Neural progenitor cell (in vitro differentiated cells): ENCODE results near the gene TNFRSF6B.

Source experiments
- CTCF ChIP-seq: fragments of 200-600 bp; sonication (generic); IDR thresholded peaks from 2 replicates; pipeline ENCODE4 v1.5.1; 2017; ENCODE audit warnings: antibody characterized with exemption, mild to moderate bottlenecking
- EZH2 ChIP-seq: fragments of 200-600 bp; sonication (generic); IDR thresholded peaks from 2 replicates; pipeline ENCODE4 v1.6.1; 2017; ENCODE audit warnings: antibody characterized with exemption, mild to moderate bottlenecking, moderate library complexity
- EZH2phosphoT487 ChIP-seq: fragments of 200-600 bp; sonication (generic); IDR thresholded peaks from 2 replicates; pipeline ENCODE4 v1.6.1; 2017; ENCODE audit warnings: antibody characterized with exemption

GRCh38 chr20:63699466-63700198 lies 3.2 kb downstream of the TNFRSF6B start:
- TF ChIP-seq EZH2 (no peak), CTCF (no peak), EZH2phosphoT487 (no peak)
